CD4-positive, alpha-beta T cell (primary cell): Measurements from ENCODE around the gene AAK1. TPM values are rescaled to one million over a fixed set of nuclear protein-coding genes. Genes with fewer than 3 reads are reported as not detected.
A peak's percentile ranks its signal among the peaks of the same experiment; 100 is the strongest.

Experiments
- ATAC-seq: fragments of 200-7000 bp; cut with Tn5 transposase; one replicate; pipeline ENCODE4 v1.10.0; 2022; ENCODE audit warnings: mild to moderate bottlenecking; ENCODE audit not compliant: poor library complexity
- CTCF ChIA-PET: fragments of 350-600 bp; sonication (Branson Sonifier 250); formaldehyde crosslinking; loops from one replicate; lab custom pipeline; 2021; ENCODE audit warnings: antibody characterized with exemption, inconsistent platforms; lab: Charles Lee
- POLR2A ChIA-PET: fragments of 350-600 bp; sonication (Branson Sonifier 250); formaldehyde crosslinking; loops from one replicate; lab custom pipeline; 2021; ENCODE audit warnings: antibody characterized with exemption, inconsistent platforms; lab: Charles Lee
- DNase-seq, 14 experiments: peaks; one replicate each; pipeline ENCODE4 v3.0.0-alpha.2; 2013 to 2020; ENCODE audit warnings: mixed read lengths in 2 of 14
- H3K27ac ChIP-seq, 2 donors: one replicate each; pipeline versions ENCODE4 v1.5.1 to v1.7.0; 2013; ENCODE audit warnings: low read length in 2 of 2, low read depth in 1 of 2, mild to moderate bottlenecking in 1 of 2
- H3K27me3 ChIP-seq, 2 experiments: 1 replicate in 1 of 2; 2 replicates in 1 of 2; pipeline versions ENCODE4 v1.6.1 to v1.7.0; 2013; ENCODE audit warnings: low read length in 2 of 2, control low read depth in 1 of 2, mild to moderate bottlenecking in 1 of 2, moderate library complexity in 1 of 2; ENCODE audit not compliant: insufficient read depth in 2 of 2, control insufficient read depth in 1 of 2
- H3K36me3 ChIP-seq: one replicate; pipeline ENCODE4 v1.6.1; 2013; ENCODE audit warnings: low read length, control low read depth; ENCODE audit not compliant: insufficient read depth
- H3K4me1 ChIP-seq: one replicate; pipeline ENCODE4 v1.6.1; 2013; ENCODE audit warnings: low read length, control low read depth; ENCODE audit not compliant: insufficient read depth
- H3K4me3 ChIP-seq: one replicate; pipeline ENCODE4 v1.5.1; 2013; ENCODE audit warnings: mild to moderate bottlenecking, low read length, moderate library complexity
- H3K9me3 ChIP-seq, 2 experiments: 1 replicate in 1 of 2; 2 replicates in 1 of 2; pipeline versions ENCODE4 v1.6.1 to v1.7.0; 2013; ENCODE audit warnings: low read length in 2 of 2, mild to moderate bottlenecking in 2 of 2, control low read depth in 1 of 2, moderate library complexity in 1 of 2; ENCODE audit not compliant: control insufficient read depth in 1 of 2, insufficient read depth in 1 of 2
- H3K27ac Mint-ChIP-seq: one replicate; pipeline ENCODE4 v1.8.0; 2020; ENCODE audit warnings: mixed read lengths
- H3K27me3 Mint-ChIP-seq: one replicate; pipeline ENCODE4 v1.8.0; 2021; ENCODE audit warnings: mixed read lengths
- H3K36me3 Mint-ChIP-seq: one replicate; pipeline ENCODE4 v1.8.0; 2021; ENCODE audit warnings: low read depth, mixed read lengths
- H3K4me1 Mint-ChIP-seq: one replicate; pipeline ENCODE4 v1.8.0; 2021; ENCODE audit warnings: low read depth, mixed read lengths
- H3K4me3 Mint-ChIP-seq: one replicate; pipeline ENCODE4 v1.8.0; 2020; ENCODE audit warnings: mild to moderate bottlenecking, mixed read lengths
- H3K9me3 Mint-ChIP-seq: one replicate; pipeline ENCODE4 v1.8.0; 2020; ENCODE audit warnings: mixed read lengths
- intact Hi-C, 2 experiments: fragments of 100-400 bp; cut with DNase I in 1 of 2; cut with micrococcal nuclease in 1 of 2; formaldehyde crosslinking; loops; one replicate each; pipeline versions ENCODE4 v1.15.1 to v1.9.0; 2023 to 2025; cut with DNase I, micrococcal nuclease
- total RNA-seq, 174 experiments: library from RNA in 2 of 174; stranded (reverse) in 2 of 174; gene quantifications; one replicate each; pipeline ENCODE4 v1.2.3 and lab custom pipeline; 2021 to 2026
- TF ChIP-seq, protein P1 (sequence below): fragments of 200-600 bp; IDR thresholded peaks from one replicate; pipeline ENCODE4 v1.8.0; 2022; ENCODE audit warnings: antibody characterized with exemption, mild to moderate bottlenecking

AAK1 gene
- total RNA-seq, 2 experiments from 2014 or later: 201 to 208 TPM

- no peaks in the 10 kb centered on the region for H3K9me3 ChIP-seq
- ChIA-PET CTCF (no interaction called here), POLR2A (no interaction called here)
- DNase-seq: no peak
- intact Hi-C loops: no loop called here
- H3K36me3 Mint-ChIP-seq: peaks cover 93% of the 10 kb centered on the region
- H3K36me3 ChIP-seq: peaks cover 92% of the 10 kb centered on the region
- peak overlapping the region; percentile 73 for H3K27ac Mint-ChIP-seq
- H3K27me3 ChIP-seq: no peaks in the 10 kb centered on the region
- no peak overlapping the region for H3K4me3 ChIP-seq
- TF ChIP-seq, protein P1, sequence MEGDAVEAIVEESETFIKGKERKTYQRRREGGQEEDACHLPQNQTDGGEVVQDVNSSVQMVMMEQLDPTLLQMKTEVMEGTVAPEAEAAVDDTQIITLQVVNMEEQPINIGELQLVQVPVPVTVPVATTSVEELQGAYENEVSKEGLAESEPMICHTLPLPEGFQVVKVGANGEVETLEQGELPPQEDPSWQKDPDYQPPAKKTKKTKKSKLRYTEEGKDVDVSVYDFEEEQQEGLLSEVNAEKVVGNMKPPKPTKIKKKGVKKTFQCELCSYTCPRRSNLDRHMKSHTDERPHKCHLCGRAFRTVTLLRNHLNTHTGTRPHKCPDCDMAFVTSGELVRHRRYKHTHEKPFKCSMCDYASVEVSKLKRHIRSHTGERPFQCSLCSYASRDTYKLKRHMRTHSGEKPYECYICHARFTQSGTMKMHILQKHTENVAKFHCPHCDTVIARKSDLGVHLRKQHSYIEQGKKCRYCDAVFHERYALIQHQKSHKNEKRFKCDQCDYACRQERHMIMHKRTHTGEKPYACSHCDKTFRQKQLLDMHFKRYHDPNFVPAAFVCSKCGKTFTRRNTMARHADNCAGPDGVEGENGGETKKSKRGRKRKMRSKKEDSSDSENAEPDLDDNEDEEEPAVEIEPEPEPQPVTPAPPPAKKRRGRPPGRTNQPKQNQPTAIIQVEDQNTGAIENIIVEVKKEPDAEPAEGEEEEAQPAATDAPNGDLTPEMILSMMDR: no peak
- H3K9me3 Mint-ChIP-seq: no peaks in the 10 kb centered on the region
- H3K4me1 ChIP-seq: no peaks in the 10 kb centered on the region
- no peaks in the 10 kb centered on the region for H3K4me1 Mint-ChIP-seq
- ATAC-seq: no peak
- no peak overlapping the region for H3K27ac ChIP-seq
- no peak overlapping the region for H3K4me3 Mint-ChIP-seq
- H3K27me3 Mint-ChIP-seq: no peaks in the 10 kb centered on the region
Observed at GRCh38 chr2:69521747-69522146, 121.8 kb downstream of the AAK1 start.

- no peak for ATAC-seq
- H3K4me1 ChIP-seq: no peaks in the 10 kb centered on the region
- no peaks in the 10 kb centered on the region for H3K27me3 Mint-ChIP-seq
- no peak for DNase-seq
- no peak overlapping the region for H3K4me3 ChIP-seq
- no peak overlapping the region for H3K4me3 Mint-ChIP-seq
- H3K4me1 Mint-ChIP-seq: no peaks in the 10 kb centered on the region
- CTCF ChIA-PET: no interaction called here
- POLR2A ChIA-PET: no interaction called here
- peaks cover 93% of the 10 kb centered on the region for H3K36me3 ChIP-seq
- TF ChIP-seq, protein P1: no peak
- H3K27me3 ChIP-seq: no peaks in the 10 kb centered on the region
- H3K36me3 Mint-ChIP-seq: peaks cover 93% of the 10 kb centered on the region
- H3K9me3 ChIP-seq: no peaks in the 10 kb centered on the region
- intact Hi-C loops: no loop called here
- peak overlapping the region; percentile 58 for H3K27ac Mint-ChIP-seq
- H3K27ac ChIP-seq: no peak overlapping the region
- H3K9me3 Mint-ChIP-seq: no peaks in the 10 kb centered on the region
Observed at GRCh38 chr2:69518841-69519240, 124.7 kb downstream of the AAK1 start.

- peaks cover 4% of the 10 kb centered on the region for H3K4me1 Mint-ChIP-seq
- H3K9me3 Mint-ChIP-seq: no peaks in the 10 kb centered on the region
- no peak overlapping the region for H3K27ac Mint-ChIP-seq
- Histone ChIP-seq H3K36me3 (peaks cover 94% of the 10 kb centered on the region), H3K4me1 (no peaks in the 10 kb centered on the region), H3K4me3 (no peak overlapping the region), H3K9me3 (no peaks in the 10 kb centered on the region), H3K27me3 (no peaks in the 10 kb centered on the region), H3K27ac (no peak overlapping the region)
- no peak for DNase-seq
- no peak for ATAC-seq
- ChIA-PET CTCF (interaction anchor here (1.1 kb wide), 1 partner anchor 13 kb away, joined by 3 read pairs; no protein-coding TSS in a partner anchor), POLR2A (no interaction called here)
- no peaks in the 10 kb centered on the region for H3K27me3 Mint-ChIP-seq
- H3K36me3 Mint-ChIP-seq: peaks cover 94% of the 10 kb centered on the region
- intact Hi-C loops: no loop called here
- TF ChIP-seq, protein P1: no peak
- no peak overlapping the region for H3K4me3 Mint-ChIP-seq
Observed at GRCh38 chr2:69517410-69517809, 126.1 kb downstream of the AAK1 start.
